Esophagus muscularis mucosa (tissue), 4 donors: Measurements from ENCODE around the gene ZNF324B. TPM values are rescaled to one million over a fixed set of nuclear protein-coding genes. Genes with fewer than 3 reads are reported as not detected.

Source experiments
- DNase-seq: peaks from one replicate; pipeline ENCODE4 v3.0.0-alpha.2; 2017; ENCODE audit errors: extremely low spot score
- H3K27ac ChIP-seq, 4 donors: fragments of 200-600 bp; sonication (generic); replicated peaks in 1 of 4; 1 replicate in 3 of 4; 2 replicates in 1 of 4; pipeline ENCODE4 v1.5.1; 2016 to 2019; ENCODE audit warnings: mild to moderate bottlenecking in 1 of 4
- H3K27me3 ChIP-seq, 4 donors: fragments of 200-600 bp; sonication (generic); one replicate each; pipeline versions ENCODE4 v1.5.1 to v1.6.0; 2016 to 2019
- H3K36me3 ChIP-seq, 4 donors: fragments of 200-600 bp; sonication (generic); one replicate each; pipeline ENCODE4 v1.5.1; 2016 to 2019
- H3K4me1 ChIP-seq, 4 donors: fragments of 200-600 bp; sonication (generic); one replicate each; pipeline ENCODE4 v1.5.1; 2016 to 2019
- H3K4me3 ChIP-seq, 4 donors: fragments of 200-600 bp; sonication (generic); 1 replicate in 2 of 4; 2 replicates in 2 of 4; pipeline ENCODE4 v1.5.1; 2016 to 2019; ENCODE audit warnings: mild to moderate bottlenecking in 4 of 4, moderate library complexity in 1 of 4
- H3K9me3 ChIP-seq, 4 donors: fragments of 200-600 bp; sonication (generic); 1 replicate in 3 of 4; 2 replicates in 1 of 4; pipeline ENCODE4 v1.5.1; 2016 to 2019
- EP300 ChIP-seq: sonication (generic); formaldehyde crosslinking; IDR thresholded peaks from one replicate; pipeline ENCODE4 v1.6.1; 2017; ENCODE audit warnings: antibody characterized with exemption
- POLR2A ChIP-seq: fragments of 450-650 bp; IDR thresholded peaks from one replicate; pipeline ENCODE4 v1.6.1; 2017; ENCODE audit warnings: antibody characterized with exemption, moderate library complexity, mild to moderate bottlenecking, low read depth
- POLR2AphosphoS5 ChIP-seq, 2 donors: sonication (generic); formaldehyde crosslinking; IDR thresholded peaks; one replicate each; pipeline ENCODE4 v1.6.1; 2017; ENCODE audit warnings: antibody characterized with exemption in 2 of 2
- WGBS: methylation state at CpG from one replicate; pipeline ENCODE4 v1.1.5; 2018; 5-methylcytosine and 5-hydroxymethylcytosine counted together
- intact Hi-C: fragments of 100-400 bp; cut with DNase I; formaldehyde crosslinking; loops from one replicate; pipeline ENCODE4 v1.15.1; 2023
- total RNA-seq, 4 donors: library from RNA; depleted of rRNA; stranded (reverse); fragments of >200 nt; gene quantifications; one replicate each; pipeline versions ENCODE4 v1.1.0 to v1.2.1, GENCODE V29; 2016
- TF ChIP-seq, protein P1 (sequence below), 3 experiments: fragments of 200-600 bp in 2 of 3; fragments of 450-650 bp in 1 of 3; sonication (generic) in 2 of 3; IDR thresholded peaks; one replicate each; pipeline ENCODE4 v1.5.1; 2017 to 2019; ENCODE audit warnings: antibody characterized with exemption in 3 of 3, mild to moderate bottlenecking in 2 of 3, moderate library complexity in 1 of 3

Gene ZNF324B
- total RNA-seq, 4 donors from 2014 or later: 7.1 to 9.7 (median 8.3) TPM

- peak within 1 kb of the TSS; percentile 84 to 92 (median 90) for H3K27ac ChIP-seq
- 0% methylated on average over 45 of the region's 100 CpGs for WGBS
- intact Hi-C loops: no loop called here
- peak; percentile 98 for DNase-seq
- peaks cover 0 to 2% (median 0%) of the 10 kb centered on the region in 4 donors for H3K36me3 ChIP-seq
- H3K27me3 ChIP-seq: no peaks in the 10 kb centered on the region
- TF ChIP-seq EP300: no peak
- peak; percentile 66 for TF ChIP-seq POLR2A
- TF ChIP-seq, protein P1, sequence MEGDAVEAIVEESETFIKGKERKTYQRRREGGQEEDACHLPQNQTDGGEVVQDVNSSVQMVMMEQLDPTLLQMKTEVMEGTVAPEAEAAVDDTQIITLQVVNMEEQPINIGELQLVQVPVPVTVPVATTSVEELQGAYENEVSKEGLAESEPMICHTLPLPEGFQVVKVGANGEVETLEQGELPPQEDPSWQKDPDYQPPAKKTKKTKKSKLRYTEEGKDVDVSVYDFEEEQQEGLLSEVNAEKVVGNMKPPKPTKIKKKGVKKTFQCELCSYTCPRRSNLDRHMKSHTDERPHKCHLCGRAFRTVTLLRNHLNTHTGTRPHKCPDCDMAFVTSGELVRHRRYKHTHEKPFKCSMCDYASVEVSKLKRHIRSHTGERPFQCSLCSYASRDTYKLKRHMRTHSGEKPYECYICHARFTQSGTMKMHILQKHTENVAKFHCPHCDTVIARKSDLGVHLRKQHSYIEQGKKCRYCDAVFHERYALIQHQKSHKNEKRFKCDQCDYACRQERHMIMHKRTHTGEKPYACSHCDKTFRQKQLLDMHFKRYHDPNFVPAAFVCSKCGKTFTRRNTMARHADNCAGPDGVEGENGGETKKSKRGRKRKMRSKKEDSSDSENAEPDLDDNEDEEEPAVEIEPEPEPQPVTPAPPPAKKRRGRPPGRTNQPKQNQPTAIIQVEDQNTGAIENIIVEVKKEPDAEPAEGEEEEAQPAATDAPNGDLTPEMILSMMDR (IDR thresholded peaks at IDR 0.05): no peak
- TF ChIP-seq POLR2AphosphoS5 (IDR thresholded peaks at IDR 0.05): peak; percentile 91
- H3K9me3 ChIP-seq: no peaks in the 10 kb centered on the region
- peaks cover 17 to 27% (median 26%) of the 10 kb centered on the region in 4 donors for H3K4me1 ChIP-seq
- peak within 1 kb of the TSS; percentile 84 to 92 (median 88) for H3K4me3 ChIP-seq
These were observed 43.0 kb upstream of the ZNF324B start, which contains the start of gene ZNF584 for GRCh38 chr19:58408152-58409009. Gene ZNF584, plus strand, starts transcription at chr19:58408649. Its CDS starts 499 bp downstream, at chr19:58409148.

DNA sequence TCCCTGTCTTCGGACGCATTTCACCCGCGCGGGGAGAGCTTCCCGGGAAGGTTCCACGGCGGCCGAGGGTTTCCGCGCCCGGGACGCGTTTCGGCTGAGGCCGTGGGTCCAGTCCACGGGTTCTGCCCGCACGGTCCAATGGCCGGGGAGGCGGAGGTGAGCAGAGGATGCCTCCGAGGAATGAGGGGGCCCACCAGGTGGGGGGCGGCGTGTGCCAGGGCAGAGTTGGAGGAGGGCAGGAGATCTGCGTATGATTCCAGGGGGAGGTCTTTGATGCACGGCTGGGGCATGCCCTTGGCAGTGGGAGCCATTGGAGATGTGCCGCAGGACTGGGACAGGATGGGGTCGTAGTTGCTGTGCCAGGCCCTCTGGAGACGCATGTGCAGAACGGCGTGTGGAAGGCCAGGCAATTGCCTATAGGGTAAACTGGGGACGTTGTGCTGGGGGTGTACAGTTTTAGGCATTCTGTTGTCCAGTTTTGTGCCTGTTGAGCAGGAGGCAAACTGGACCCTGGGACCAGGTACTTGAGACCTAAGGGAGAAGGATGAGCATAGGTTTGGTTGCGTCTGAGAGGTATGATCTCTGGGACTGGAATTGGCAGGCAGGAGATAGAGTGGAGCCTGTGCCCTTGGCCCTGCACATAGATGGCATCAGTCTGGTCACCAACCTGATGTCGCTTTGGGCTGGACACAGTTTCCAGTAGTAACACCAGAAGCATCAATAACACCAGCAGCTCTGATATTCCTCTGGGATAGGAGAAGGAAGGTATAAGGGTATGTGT is 42.2 kb upstream of the ZNF324B start:
- Histone ChIP-seq H3K27ac (peak overlapping the region; percentile 84 to 92 (median 90)), H3K4me1 (peaks cover 17 to 27% (median 26%) of the 10 kb centered on the region in 4 donors), H3K27me3 (no peaks in the 10 kb centered on the region), H3K4me3 (peak overlapping the region; percentile 84 to 92 (median 88)), H3K9me3 (no peaks in the 10 kb centered on the region), H3K36me3 (peaks cover 0 to 6% (median 0%) of the 10 kb centered on the region in 4 donors)
- no peak for DNase-seq
- WGBS: 4% methylated on average over 27 of the region's 34 CpGs
- intact Hi-C loops: no loop called here
- TF ChIP-seq POLR2AphosphoS5 (IDR thresholded peaks at IDR 0.05) (no peak), EP300 (no peak), POLR2A (no peak)
- TF ChIP-seq, protein P1 (IDR thresholded peaks at IDR 0.05): no peak

DNA sequence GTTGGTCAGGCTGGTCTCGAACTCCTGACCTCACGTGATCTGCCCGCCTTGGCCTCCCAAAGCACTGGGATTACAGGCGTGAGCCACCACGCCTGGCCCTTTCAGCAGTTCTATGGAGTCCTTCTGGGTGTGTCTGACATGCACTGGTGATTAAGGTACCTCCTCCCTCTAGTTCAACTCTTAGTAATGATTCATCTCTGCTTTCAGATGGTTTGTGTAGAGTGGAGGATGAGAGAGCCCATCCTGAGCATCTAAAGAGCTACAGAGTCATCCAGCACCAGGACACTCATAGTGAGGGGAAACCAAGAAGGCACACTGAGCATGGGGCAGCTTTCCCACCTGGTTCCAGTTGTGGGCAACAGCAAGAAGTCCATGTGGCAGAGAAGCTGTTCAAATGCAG is 34.8 kb upstream of the ZNF324B start:
- intact Hi-C loops: no loop called here
- no peak overlapping the region for H3K27ac ChIP-seq
- peaks cover 25 to 77% (median 59%) of the 10 kb centered on the region in 4 donors for H3K36me3 ChIP-seq
- 96% methylated on average over 5 of the region's 5 CpGs for WGBS
- DNase-seq: no peak
- no peak overlapping the region for H3K4me3 ChIP-seq
- TF ChIP-seq, protein P1 (IDR thresholded peaks at IDR 0.05): no peak
- TF ChIP-seq EP300: no peak
- no peak for TF ChIP-seq POLR2A
- no peak for TF ChIP-seq POLR2AphosphoS5 (IDR thresholded peaks at IDR 0.05)
- peaks cover 0 to 11% (median 3%) of the 10 kb centered on the region in 4 donors for H3K9me3 ChIP-seq
- no peaks in the 10 kb centered on the region for H3K4me1 ChIP-seq
- H3K27me3 ChIP-seq: no peaks in the 10 kb centered on the region

DNA sequence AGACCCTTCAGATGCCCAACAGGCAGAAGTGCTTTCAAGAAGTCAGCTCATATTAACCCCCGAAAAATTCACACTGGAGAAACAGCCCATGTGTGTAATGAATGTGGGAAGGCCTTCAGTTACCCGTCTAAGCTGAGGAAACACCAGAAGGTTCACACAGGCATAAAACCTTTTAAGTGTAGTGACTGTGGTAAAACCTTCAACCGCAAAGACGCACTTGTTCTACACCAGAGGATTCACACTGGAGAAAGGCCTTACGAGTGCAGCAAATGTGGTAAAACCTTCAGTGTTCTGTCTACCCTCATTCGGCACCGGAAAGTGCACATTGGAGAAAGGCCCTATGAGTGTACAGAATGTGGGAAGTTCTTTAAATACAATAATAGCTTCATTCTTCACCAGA is 34.4 kb upstream of the ZNF324B start:
- Histone ChIP-seq H3K4me3 (no peak overlapping the region), H3K27me3 (no peaks in the 10 kb centered on the region), H3K27ac (no peak overlapping the region), H3K36me3 (peaks cover 25 to 80% (median 60%) of the 10 kb centered on the region in 4 donors), H3K4me1 (no peaks in the 10 kb centered on the region), H3K9me3 (peaks cover 0 to 11% (median 3%) of the 10 kb centered on the region in 4 donors)
- DNase-seq: no peak
- intact Hi-C loops: no loop called here
- TF ChIP-seq, protein P1 (IDR thresholded peaks at IDR 0.05): no peak
- TF ChIP-seq POLR2AphosphoS5 (IDR thresholded peaks at IDR 0.05) (no peak), EP300 (no peak), POLR2A (no peak)
- WGBS: 97% methylated on average over 7 of the region's 7 CpGs
